Measurements from ENCODE around the gene ST8SIA6.

DNA sequence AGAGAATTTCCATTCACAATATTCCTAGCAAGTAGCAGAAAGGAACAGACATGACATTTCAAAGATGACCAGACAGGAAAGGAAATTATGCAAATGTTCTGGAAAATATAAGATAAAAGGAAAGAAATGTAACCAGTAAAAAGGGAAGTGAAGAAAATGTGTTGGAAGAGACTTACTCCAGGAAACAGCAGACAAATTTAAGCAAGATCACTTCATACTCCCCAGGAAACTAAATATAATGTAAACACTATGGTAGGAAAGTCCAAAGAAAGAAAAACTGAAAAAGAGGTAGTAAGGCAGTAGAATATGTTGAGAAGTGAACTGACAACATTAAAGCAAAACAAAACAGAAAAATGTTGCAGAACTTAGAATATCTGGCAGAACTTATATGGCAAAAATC is 6.4 kb upstream of the ST8SIA6 start:
- TF ChIP-seq, protein P1, sequence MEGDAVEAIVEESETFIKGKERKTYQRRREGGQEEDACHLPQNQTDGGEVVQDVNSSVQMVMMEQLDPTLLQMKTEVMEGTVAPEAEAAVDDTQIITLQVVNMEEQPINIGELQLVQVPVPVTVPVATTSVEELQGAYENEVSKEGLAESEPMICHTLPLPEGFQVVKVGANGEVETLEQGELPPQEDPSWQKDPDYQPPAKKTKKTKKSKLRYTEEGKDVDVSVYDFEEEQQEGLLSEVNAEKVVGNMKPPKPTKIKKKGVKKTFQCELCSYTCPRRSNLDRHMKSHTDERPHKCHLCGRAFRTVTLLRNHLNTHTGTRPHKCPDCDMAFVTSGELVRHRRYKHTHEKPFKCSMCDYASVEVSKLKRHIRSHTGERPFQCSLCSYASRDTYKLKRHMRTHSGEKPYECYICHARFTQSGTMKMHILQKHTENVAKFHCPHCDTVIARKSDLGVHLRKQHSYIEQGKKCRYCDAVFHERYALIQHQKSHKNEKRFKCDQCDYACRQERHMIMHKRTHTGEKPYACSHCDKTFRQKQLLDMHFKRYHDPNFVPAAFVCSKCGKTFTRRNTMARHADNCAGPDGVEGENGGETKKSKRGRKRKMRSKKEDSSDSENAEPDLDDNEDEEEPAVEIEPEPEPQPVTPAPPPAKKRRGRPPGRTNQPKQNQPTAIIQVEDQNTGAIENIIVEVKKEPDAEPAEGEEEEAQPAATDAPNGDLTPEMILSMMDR (IDR thresholded peaks at IDR 0.05; ENCODE audit: insufficient read depth, low read length): no peak
- TF ChIP-seq POLR2AphosphoS5 (IDR thresholded peaks at IDR 0.05; ENCODE audit: low read depth) (no peak), GABPA (IDR thresholded peaks at IDR 0.05; ENCODE audit: low read depth) (no peak)
- TF ChIP-seq, protein P2, sequence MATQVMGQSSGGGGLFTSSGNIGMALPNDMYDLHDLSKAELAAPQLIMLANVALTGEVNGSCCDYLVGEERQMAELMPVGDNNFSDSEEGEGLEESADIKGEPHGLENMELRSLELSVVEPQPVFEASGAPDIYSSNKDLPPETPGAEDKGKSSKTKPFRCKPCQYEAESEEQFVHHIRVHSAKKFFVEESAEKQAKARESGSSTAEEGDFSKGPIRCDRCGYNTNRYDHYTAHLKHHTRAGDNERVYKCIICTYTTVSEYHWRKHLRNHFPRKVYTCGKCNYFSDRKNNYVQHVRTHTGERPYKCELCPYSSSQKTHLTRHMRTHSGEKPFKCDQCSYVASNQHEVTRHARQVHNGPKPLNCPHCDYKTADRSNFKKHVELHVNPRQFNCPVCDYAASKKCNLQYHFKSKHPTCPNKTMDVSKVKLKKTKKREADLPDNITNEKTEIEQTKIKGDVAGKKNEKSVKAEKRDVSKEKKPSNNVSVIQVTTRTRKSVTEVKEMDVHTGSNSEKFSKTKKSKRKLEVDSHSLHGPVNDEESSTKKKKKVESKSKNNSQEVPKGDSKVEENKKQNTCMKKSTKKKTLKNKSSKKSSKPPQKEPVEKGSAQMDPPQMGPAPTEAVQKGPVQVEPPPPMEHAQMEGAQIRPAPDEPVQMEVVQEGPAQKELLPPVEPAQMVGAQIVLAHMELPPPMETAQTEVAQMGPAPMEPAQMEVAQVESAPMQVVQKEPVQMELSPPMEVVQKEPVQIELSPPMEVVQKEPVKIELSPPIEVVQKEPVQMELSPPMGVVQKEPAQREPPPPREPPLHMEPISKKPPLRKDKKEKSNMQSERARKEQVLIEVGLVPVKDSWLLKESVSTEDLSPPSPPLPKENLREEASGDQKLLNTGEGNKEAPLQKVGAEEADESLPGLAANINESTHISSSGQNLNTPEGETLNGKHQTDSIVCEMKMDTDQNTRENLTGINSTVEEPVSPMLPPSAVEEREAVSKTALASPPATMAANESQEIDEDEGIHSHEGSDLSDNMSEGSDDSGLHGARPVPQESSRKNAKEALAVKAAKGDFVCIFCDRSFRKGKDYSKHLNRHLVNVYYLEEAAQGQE (IDR thresholded peaks at IDR 0.05; ENCODE audit: insufficient replicate concordance, low read depth): no peak
